ENCODE measurements around the gene RECQL5. TPM values are rescaled to one million over a fixed set of nuclear protein-coding genes. Genes with fewer than 3 reads are reported as not detected.

The RECQL5 gene
- total RNA-seq (2014; rRNA removed; shearing (Covaris generic); ENCODE audit: low replicate concordance) = 16.8 and 23.0 TPM in 2 replicates

- no peaks in the 10 kb centered on the region for H3K27me3 ChIP-seq
- no peaks in the 10 kb centered on the region for H3K9me3 ChIP-seq
- DNase-seq = peak; percentile 98
- peak within 1 kb of the TSS; percentile 98 for H3K4me3 ChIP-seq
- peaks cover 56% of the 10 kb centered on the region for H3K36me3 ChIP-seq
Measured at GRCh38 chr17:75666959-75667790, at the start of gene RECQL5, which contains the start of gene SAP30BP. Gene RECQL5, minus strand, starts transcription at chr17:75667154. Its CDS starts 597 bp downstream, at chr17:75666557. Gene SAP30BP, plus strand, starts transcription at chr17:75667338. Its CDS starts 35 bp downstream, at chr17:75667373.

- no peak for DNase-seq
- Histone ChIP-seq H3K27me3 (peaks cover 16% of the 10 kb centered on the region), H3K9me3 (no peaks in the 10 kb centered on the region)
Measured at GRCh38 chr17:75712446-75712845, 45.5 kb upstream of the RECQL5 start.

GRCh38 chr17:75707079-75707571 is 40.2 kb upstream of the RECQL5 start:
- Histone ChIP-seq H3K36me3 (peaks cover 55% of the 10 kb centered on the region), H3K27me3 (no peaks in the 10 kb centered on the region)
- peak; percentile 95 for DNase-seq

More at GRCh38 chr17:75712446-75712845, 45.5 kb upstream of the RECQL5 start:
- Histone ChIP-seq H3K36me3 (peaks cover 12% of the 10 kb centered on the region), H3K4me3 (no peak overlapping the region)

GRCh38 chr17:75706042-75706728 is 39.2 kb upstream of the RECQL5 start:
- DNase-seq = no peak
- Histone ChIP-seq H3K27me3 (no peaks in the 10 kb centered on the region), H3K9me3 (no peaks in the 10 kb centered on the region), H3K4me3 (no peak overlapping the region), H3K36me3 (peaks cover 63% of the 10 kb centered on the region)

More at GRCh38 chr17:75707079-75707571, 40.2 kb upstream of the RECQL5 start:
- H3K4me3 ChIP-seq = no peak overlapping the region
- H3K9me3 ChIP-seq = no peaks in the 10 kb centered on the region

- Histone ChIP-seq H3K27me3 (no peaks in the 10 kb centered on the region), H3K36me3 (peaks cover 73% of the 10 kb centered on the region), H3K4me3 (no peak overlapping the region), H3K9me3 (no peaks in the 10 kb centered on the region)
- DNase-seq = no peak
Measured at GRCh38 chr17:75704963-75705875, 38.3 kb upstream of the RECQL5 start.

- Histone ChIP-seq H3K4me3 (no peak overlapping the region), H3K36me3 (peaks cover 86% of the 10 kb centered on the region), H3K9me3 (no peaks in the 10 kb centered on the region), H3K27me3 (no peaks in the 10 kb centered on the region)
- no peak for DNase-seq
Measured at GRCh38 chr17:75703591-75703990, 36.6 kb upstream of the RECQL5 start.

- H3K4me3 ChIP-seq = no peak overlapping the region
- no peaks in the 10 kb centered on the region for H3K27me3 ChIP-seq
- H3K9me3 ChIP-seq = no peaks in the 10 kb centered on the region
- peaks cover 83% of the 10 kb centered on the region for H3K36me3 ChIP-seq
- DNase-seq = no peak
Measured at GRCh38 chr17:75703191-75703590, 36.2 kb upstream of the RECQL5 start.

GRCh38 chr17:75701288-75701687 is 34.3 kb upstream of the RECQL5 start:
- Histone ChIP-seq H3K9me3 (no peaks in the 10 kb centered on the region), H3K36me3 (peaks cover 76% of the 10 kb centered on the region), H3K4me3 (no peak overlapping the region), H3K27me3 (no peaks in the 10 kb centered on the region)
- DNase-seq = no peak

GRCh38 chr17:75698659-75699058 is 31.7 kb upstream of the RECQL5 start:
- H3K27me3 ChIP-seq = no peaks in the 10 kb centered on the region
- H3K36me3 ChIP-seq = peaks cover 72% of the 10 kb centered on the region
- no peaks in the 10 kb centered on the region for H3K9me3 ChIP-seq
- H3K4me3 ChIP-seq = no peak overlapping the region
- no peak for DNase-seq

- H3K9me3 ChIP-seq = no peaks in the 10 kb centered on the region
- H3K36me3 ChIP-seq = peaks cover 69% of the 10 kb centered on the region
- H3K4me3 ChIP-seq = no peak overlapping the region
- no peak for DNase-seq
- no peaks in the 10 kb centered on the region for H3K27me3 ChIP-seq
Measured at GRCh38 chr17:75697651-75698291, 30.8 kb upstream of the RECQL5 start.

- peak; percentile 28 for DNase-seq
- Histone ChIP-seq H3K27me3 (no peaks in the 10 kb centered on the region), H3K36me3 (peaks cover 63% of the 10 kb centered on the region)
Measured at GRCh38 chr17:75695830-75696271, 28.9 kb upstream of the RECQL5 start.

GRCh38 chr17:75695141-75695829 is 28.3 kb upstream of the RECQL5 start:
- DNase-seq = peak; percentile 26
- Histone ChIP-seq H3K9me3 (no peaks in the 10 kb centered on the region), H3K27me3 (no peaks in the 10 kb centered on the region), H3K36me3 (peaks cover 63% of the 10 kb centered on the region), H3K4me3 (no peak overlapping the region)

More at GRCh38 chr17:75695830-75696271, 28.9 kb upstream of the RECQL5 start:
- Histone ChIP-seq H3K4me3 (no peak overlapping the region), H3K9me3 (no peaks in the 10 kb centered on the region)

GRCh38 chr17:75694536-75694935 is 27.6 kb upstream of the RECQL5 start:
- Histone ChIP-seq H3K9me3 (no peaks in the 10 kb centered on the region), H3K4me3 (no peak overlapping the region), H3K27me3 (no peaks in the 10 kb centered on the region), H3K36me3 (peaks cover 58% of the 10 kb centered on the region)
- DNase-seq = no peak

GRCh38 chr17:75693500-75694481 is 26.8 kb upstream of the RECQL5 start:
- peak; percentile 51 for DNase-seq
- H3K9me3 ChIP-seq = no peaks in the 10 kb centered on the region
- no peaks in the 10 kb centered on the region for H3K27me3 ChIP-seq
- no peak overlapping the region for H3K4me3 ChIP-seq
- peaks cover 55% of the 10 kb centered on the region for H3K36me3 ChIP-seq

All from MG63 (cell line).